GM12864 (cell line): ENCODE data around the gene CADM1.

Experiments used
- DNase-seq: peaks from one replicate; pipeline ENCODE4 v3.0.0-alpha.2; 2011; ENCODE audit warnings: low read depth
- H3K4me3 ChIP-seq: 2 replicates; pipeline ENCODE4 v1.5.1; 2011; ENCODE audit warnings: mild to moderate bottlenecking, low read depth, low read length, control low read depth
- TF ChIP-seq, protein P1 (sequence below): IDR thresholded peaks from 2 replicates; pipeline ENCODE4 v1.5.1; 2011; ENCODE audit warnings: low read depth, mild to moderate bottlenecking, moderate library complexity, low read length, control low read depth, inconsistent platforms; ENCODE audit errors: missing control alignments

The CADM1 gene

DNA sequence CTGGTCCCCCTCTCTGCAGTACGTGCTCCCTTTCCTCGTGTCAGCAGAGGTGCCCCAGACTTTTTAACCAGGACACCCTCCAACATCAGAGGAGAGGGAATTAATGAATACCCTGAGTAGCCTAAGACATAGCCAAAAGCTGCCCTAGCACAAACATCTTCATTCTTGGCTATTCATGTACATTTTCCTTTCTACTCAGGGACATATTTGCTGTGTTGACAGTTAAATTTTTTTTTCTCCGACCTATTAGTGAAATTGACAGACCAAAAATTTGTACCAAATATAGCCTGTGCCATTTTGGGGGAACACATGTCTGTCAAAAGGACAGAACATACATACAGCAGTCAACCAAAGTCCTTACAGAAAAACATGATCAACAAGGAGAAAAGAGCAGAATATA lies 33.3 kb downstream of the CADM1 start:
- TF ChIP-seq, protein P1, sequence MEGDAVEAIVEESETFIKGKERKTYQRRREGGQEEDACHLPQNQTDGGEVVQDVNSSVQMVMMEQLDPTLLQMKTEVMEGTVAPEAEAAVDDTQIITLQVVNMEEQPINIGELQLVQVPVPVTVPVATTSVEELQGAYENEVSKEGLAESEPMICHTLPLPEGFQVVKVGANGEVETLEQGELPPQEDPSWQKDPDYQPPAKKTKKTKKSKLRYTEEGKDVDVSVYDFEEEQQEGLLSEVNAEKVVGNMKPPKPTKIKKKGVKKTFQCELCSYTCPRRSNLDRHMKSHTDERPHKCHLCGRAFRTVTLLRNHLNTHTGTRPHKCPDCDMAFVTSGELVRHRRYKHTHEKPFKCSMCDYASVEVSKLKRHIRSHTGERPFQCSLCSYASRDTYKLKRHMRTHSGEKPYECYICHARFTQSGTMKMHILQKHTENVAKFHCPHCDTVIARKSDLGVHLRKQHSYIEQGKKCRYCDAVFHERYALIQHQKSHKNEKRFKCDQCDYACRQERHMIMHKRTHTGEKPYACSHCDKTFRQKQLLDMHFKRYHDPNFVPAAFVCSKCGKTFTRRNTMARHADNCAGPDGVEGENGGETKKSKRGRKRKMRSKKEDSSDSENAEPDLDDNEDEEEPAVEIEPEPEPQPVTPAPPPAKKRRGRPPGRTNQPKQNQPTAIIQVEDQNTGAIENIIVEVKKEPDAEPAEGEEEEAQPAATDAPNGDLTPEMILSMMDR, result no peak
- no peak overlapping the region for H3K4me3 ChIP-seq
- DNase-seq, result no peak

DNA sequence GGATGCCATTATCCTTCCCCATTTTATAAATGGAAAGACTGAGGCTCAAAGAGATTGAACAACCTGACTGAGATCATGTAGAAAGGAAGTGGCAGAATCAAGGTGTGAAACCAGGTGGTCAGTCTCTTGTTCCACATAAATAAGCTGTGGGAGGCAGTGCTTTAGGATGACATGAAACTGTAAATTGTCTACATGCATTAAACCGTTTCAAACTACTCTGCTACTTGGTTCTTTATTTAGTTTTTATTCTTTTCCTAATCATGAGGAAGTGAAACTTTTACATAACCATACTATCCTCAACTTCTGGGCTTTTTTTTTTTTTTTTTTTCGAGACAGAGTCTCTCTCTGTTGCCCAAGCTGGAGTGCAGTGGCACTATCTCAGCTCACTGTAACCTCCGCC lies 34.9 kb downstream of the CADM1 start:
- no peak overlapping the region for H3K4me3 ChIP-seq
- peak; percentile 82 for DNase-seq
- TF ChIP-seq, protein P1, result no peak

DNA sequence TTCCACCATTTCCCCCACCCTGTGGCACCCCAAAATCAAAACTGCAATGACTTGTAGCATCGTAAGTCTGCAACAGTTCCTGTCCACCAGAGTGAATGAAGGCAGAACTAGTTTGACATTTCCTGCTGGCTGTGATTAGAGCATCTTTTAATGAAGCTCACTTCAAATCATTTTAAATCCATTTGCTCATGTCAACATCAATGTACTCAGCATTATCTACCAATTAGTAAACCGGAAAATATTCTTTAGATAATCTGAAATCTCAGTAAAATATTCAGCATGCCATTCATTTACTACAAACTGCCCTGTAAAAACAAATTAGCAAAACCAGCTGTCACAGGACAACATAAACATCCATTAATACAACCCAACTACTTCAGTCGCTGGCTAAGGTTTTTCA lies 38.1 kb downstream of the CADM1 start:
- no peak for DNase-seq
- no peak overlapping the region for H3K4me3 ChIP-seq
- TF ChIP-seq, protein P1, result no peak

DNA sequence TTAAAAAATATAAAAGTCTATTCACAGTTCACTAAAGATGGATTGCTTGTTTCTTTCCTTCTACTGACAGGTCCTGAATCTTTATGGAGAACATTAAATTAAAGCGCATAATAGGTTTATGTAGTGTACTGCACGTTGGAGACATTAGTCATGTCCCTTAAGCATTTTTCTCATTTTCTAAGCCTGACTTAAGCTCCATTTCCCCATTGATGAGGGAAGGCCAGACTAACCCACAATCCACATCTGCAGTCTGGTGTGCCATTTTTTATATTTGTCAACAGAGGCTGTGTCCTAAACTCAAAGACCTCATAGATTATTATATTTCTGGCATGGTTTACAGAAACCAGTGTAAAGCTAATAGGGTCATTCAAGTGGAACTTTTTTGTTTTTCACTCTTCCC lies 39.9 kb downstream of the CADM1 start:
- TF ChIP-seq, protein P1, result no peak
- H3K4me3 ChIP-seq, result no peak overlapping the region
- no peak for DNase-seq

DNA sequence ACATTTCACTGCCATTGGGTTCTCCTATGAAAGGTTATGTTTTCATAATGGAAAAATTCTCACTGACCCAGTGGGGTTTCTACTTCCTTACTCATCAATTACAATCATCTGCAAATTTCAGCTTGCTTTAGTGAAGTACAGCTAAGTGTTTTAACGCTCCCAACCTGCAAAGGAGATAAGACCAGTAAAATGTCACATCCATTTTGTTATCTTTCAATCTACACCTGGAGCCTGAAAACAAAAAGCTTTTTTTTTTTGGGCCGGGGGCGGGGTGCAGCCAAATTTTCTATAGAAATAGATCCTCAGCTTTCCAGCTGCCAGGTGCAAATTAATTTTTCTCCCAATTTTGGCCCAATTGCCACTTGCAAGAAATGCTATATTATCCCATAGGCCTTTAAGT lies 40.6 kb downstream of the CADM1 start:
- TF ChIP-seq, protein P1, result no peak
- no peak for DNase-seq
- H3K4me3 ChIP-seq, result no peak overlapping the region

DNA sequence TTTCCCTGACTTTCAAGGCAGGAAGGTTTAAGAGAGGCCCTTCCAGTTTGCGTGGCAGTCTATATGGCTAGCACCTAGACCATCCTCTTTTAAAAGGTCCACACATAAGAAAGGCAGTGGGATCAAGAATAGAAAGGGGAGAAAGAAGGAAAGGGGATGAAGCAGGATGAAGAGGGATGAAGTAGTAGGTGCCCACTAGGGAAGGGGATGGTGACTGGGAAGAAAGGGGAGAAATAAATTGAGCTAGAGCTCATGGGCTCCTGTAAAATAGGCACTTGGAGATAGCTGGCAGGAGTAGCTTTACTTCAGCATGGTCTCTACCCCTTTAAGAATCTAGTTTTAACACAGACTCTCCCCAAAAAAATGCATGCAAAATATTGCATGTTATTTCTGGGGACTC lies 41.5 kb downstream of the CADM1 start:
- H3K4me3 ChIP-seq, result no peak overlapping the region
- no peak for DNase-seq
- TF ChIP-seq, protein P1, result no peak

DNA sequence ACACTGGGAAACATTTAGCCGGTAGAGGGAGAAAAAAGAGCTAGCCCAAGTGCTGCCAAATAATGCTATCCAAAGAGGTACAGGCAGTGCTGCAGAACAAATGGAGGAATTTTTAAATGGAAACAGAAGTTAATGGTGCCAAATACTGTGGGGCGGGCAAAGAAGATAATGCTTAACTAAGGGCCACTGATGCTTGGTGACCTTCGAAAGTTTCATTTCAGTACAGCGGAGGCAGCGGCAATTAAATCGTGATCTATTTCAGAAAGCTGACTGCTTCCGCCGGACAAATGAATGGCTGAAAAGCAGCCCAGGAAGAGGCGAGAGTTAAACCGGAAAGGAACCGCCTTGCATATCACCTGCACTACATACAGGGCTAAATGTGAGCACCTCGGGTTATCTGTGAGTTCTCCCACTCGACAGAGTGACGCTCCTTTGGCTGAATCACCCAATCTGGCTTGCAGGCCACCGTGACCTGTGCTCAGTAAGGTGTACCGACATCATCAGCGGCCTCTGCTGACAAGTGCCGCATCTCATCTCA lies 42.1 kb downstream of the CADM1 start:
- TF ChIP-seq, protein P1, result no peak
- H3K4me3 ChIP-seq, result no peak overlapping the region
- DNase-seq, result no peak
